ENCODE results near the gene WFDC10A. TPM values are rescaled to one million over a fixed set of nuclear protein-coding genes. Genes with fewer than 3 reads are reported as not detected.

Gene WFDC10A
- total RNA-seq, 1 donor from 2014 or later: not detected

- TF ChIP-seq CTCF (IDR thresholded peaks at IDR 0.05; ENCODE audit: unreplicated experiment): no peak
- DNase-seq (ENCODE audit: low spot score in 2 of 2, unreplicated experiment in 2 of 2): no peak
- H3K27me3 Mint-ChIP-seq (ENCODE audit: low read depth): peaks cover 11% of the 10 kb centered on the region
- H3K36me3 Mint-ChIP-seq: no peaks in the 10 kb centered on the region
- no peak overlapping the region for H3K27ac Mint-ChIP-seq
- H3K9me3 Mint-ChIP-seq: peaks cover 15% of the 10 kb centered on the region
- H3K4me3 Mint-ChIP-seq: no peak overlapping the region
- no peaks in the 10 kb centered on the region for H3K4me1 Mint-ChIP-seq
These were observed 17.2 kb upstream of the WFDC10A start for GRCh38 chr20:45612314-45612713.

- H3K9me3 Mint-ChIP-seq: peaks cover 9% of the 10 kb centered on the region
- no peak overlapping the region for H3K27ac Mint-ChIP-seq
- H3K36me3 Mint-ChIP-seq: no peaks in the 10 kb centered on the region
- DNase-seq (ENCODE audit: low spot score in 2 of 2, unreplicated experiment in 2 of 2): no peak
- no peaks in the 10 kb centered on the region for H3K4me1 Mint-ChIP-seq
- H3K27me3 Mint-ChIP-seq (ENCODE audit: low read depth): peaks cover 8% of the 10 kb centered on the region
- H3K4me3 Mint-ChIP-seq: no peak overlapping the region
- TF ChIP-seq CTCF (IDR thresholded peaks at IDR 0.05; ENCODE audit: unreplicated experiment): no peak
These were observed 11.9 kb upstream of the WFDC10A start for GRCh38 chr20:45617591-45617990.

GRCh38 chr20:45621593-45621992, 7.9 kb upstream of the WFDC10A start:
- peaks cover 10% of the 10 kb centered on the region for H3K27me3 Mint-ChIP-seq (ENCODE audit: low read depth)
- no peak for DNase-seq (ENCODE audit: low spot score in 2 of 2, unreplicated experiment in 2 of 2)
- H3K27ac Mint-ChIP-seq: no peak overlapping the region
- peaks cover 16% of the 10 kb centered on the region for H3K9me3 Mint-ChIP-seq
- no peak for TF ChIP-seq CTCF (IDR thresholded peaks at IDR 0.05; ENCODE audit: unreplicated experiment)
- H3K4me1 Mint-ChIP-seq: no peaks in the 10 kb centered on the region
- H3K4me3 Mint-ChIP-seq: no peak overlapping the region
- no peaks in the 10 kb centered on the region for H3K36me3 Mint-ChIP-seq

- no peak for TF ChIP-seq CTCF (IDR thresholded peaks at IDR 0.05; ENCODE audit: unreplicated experiment)
- H3K27me3 Mint-ChIP-seq (ENCODE audit: low read depth): peaks cover 29% of the 10 kb centered on the region
- no peak for DNase-seq (ENCODE audit: low spot score in 2 of 2, unreplicated experiment in 2 of 2)
- no peaks in the 10 kb centered on the region for H3K4me1 Mint-ChIP-seq
- H3K27ac Mint-ChIP-seq: no peak overlapping the region
- H3K36me3 Mint-ChIP-seq: no peaks in the 10 kb centered on the region
- peaks cover 10% of the 10 kb centered on the region for H3K9me3 Mint-ChIP-seq
- no peak overlapping the region for H3K4me3 Mint-ChIP-seq
These were observed 3.0 kb upstream of the WFDC10A start for GRCh38 chr20:45626540-45626939.

GRCh38 chr20:45630371-45630770, 832 bp downstream of the WFDC10A start:
- Mint-ChIP-seq H3K9me3 (peaks cover 1% of the 10 kb centered on the region), H3K27ac (no peak overlapping the region), H3K4me1 (no peaks in the 10 kb centered on the region), H3K27me3 (ENCODE audit: low read depth) (peaks cover 33% of the 10 kb centered on the region), H3K4me3 (no peak overlapping the region), H3K36me3 (no peaks in the 10 kb centered on the region)
- DNase-seq (ENCODE audit: low spot score in 2 of 2, unreplicated experiment in 2 of 2): no peak
- TF ChIP-seq CTCF (IDR thresholded peaks at IDR 0.05; ENCODE audit: unreplicated experiment): no peak

DNA sequence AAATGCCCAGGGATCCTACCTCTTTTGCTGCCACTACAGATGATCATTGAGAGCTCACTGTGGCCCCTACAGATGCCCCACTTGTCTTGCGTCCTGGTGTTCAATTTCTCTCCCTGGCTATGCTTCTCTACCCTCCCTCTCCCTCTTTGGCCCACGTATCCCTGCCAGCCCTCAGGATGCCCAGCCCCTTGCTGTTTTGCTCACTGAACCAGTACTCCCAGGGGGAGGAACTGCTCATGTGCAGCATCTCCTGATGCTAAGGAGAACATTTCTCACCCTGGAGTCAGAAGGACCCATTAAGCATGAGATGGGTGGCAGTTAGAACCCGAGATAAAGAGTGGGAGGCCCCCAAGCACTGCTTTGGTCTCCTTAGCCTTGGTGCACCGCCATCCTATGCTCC, 1.6 kb downstream of the WFDC10A start, which contains the start of gene WFDC9:
Gene WFDC9, minus strand, starts transcription at position 101 of the 400 bp plus-strand sequence. CDS start 21,103 bp downstream, outside the sequence.
- Mint-ChIP-seq H3K4me1 (no peaks in the 10 kb centered on the region), H3K36me3 (no peaks in the 10 kb centered on the region), H3K27me3 (ENCODE audit: low read depth) (peaks cover 32% of the 10 kb centered on the region), H3K27ac (no peak within 1 kb of the TSS), H3K4me3 (no peak within 1 kb of the TSS), H3K9me3 (no peaks in the 10 kb centered on the region)
- DNase-seq (ENCODE audit: low spot score in 2 of 2, unreplicated experiment in 2 of 2): no peak
- TF ChIP-seq CTCF (IDR thresholded peaks at IDR 0.05; ENCODE audit: unreplicated experiment): no peak

Data from mesothelial cell of epicardium (in vitro differentiated cells).